HepG2 (cell line): ENCODE data around the gene FRMD3. TPM values are rescaled to one million over a fixed set of nuclear protein-coding genes. Genes with fewer than 3 reads are reported as not detected.

Experiments used
- ARNT ChIP-seq: fragments of 450-650 bp; IDR thresholded peaks from 2 replicates; pipeline ENCODE4 v1.6.1; 2017
- ATAD3A ChIP-seq: sonication (generic); formaldehyde crosslinking; IDR thresholded peaks from 2 replicates; pipeline ENCODE4 v1.4.0; 2020; ENCODE audit warnings: missing genetic modification reagents
- NAIF1 ChIP-seq: sonication (generic); formaldehyde crosslinking; IDR thresholded peaks from 2 replicates; pipeline ENCODE4 v1.5.0; 2020; ENCODE audit warnings: mild to moderate bottlenecking, missing genetic modification reagents, borderline replicate concordance
- THAP9 ChIP-seq: sonication (generic); formaldehyde crosslinking; IDR thresholded peaks from 2 replicates; pipeline ENCODE4; 2020; ENCODE audit warnings: missing genetic modification reagents, mild to moderate bottlenecking, borderline replicate concordance
- ZBTB14 ChIP-seq: sonication (generic); formaldehyde crosslinking; IDR thresholded peaks from 2 replicates; pipeline ENCODE4 v1.4.0; 2020; ENCODE audit warnings: missing genetic modification reagents
- ZNF180 ChIP-seq: sonication (generic); formaldehyde crosslinking; IDR thresholded peaks from 2 replicates; pipeline ENCODE4 v1.4.0; 2020; ENCODE audit warnings: low read depth, missing genetic modification reagents, borderline replicate concordance
- ZNF530 ChIP-seq: sonication (generic); formaldehyde crosslinking; IDR thresholded peaks from 2 replicates; pipeline ENCODE4 v1.5.0; 2020; ENCODE audit warnings: low read depth, mild to moderate bottlenecking, missing genetic modification reagents
- ZNF83 ChIP-seq: sonication (generic); formaldehyde crosslinking; IDR thresholded peaks from 2 replicates; pipeline ENCODE4 v1.4.0; 2020; ENCODE audit warnings: missing genetic modification reagents, mild to moderate bottlenecking, borderline replicate concordance
- polyA plus RNA-seq, 8 experiments: library from polyadenylated mRNA; depleted of rRNA in 3 of 8; stranded (reverse) in 7 of 8; unstranded in 1 of 8; fragments of >200 nt; fragmentation: Illumina TruSeq in 4 of 8; extraction: Trizol in 4 of 8; gene quantifications; 2 replicates each; pipeline versions ENCODE4 v1.2.1 to v1.2.3, GENCODE V29; 2011 to 2016; ENCODE audit warnings: low read depth in 4 of 8, missing spikeins in 1 of 8, mixed read lengths in 1 of 8; ENCODE audit not compliant: insufficient read depth in 1 of 8
- total RNA-seq, 5 experiments: library from RNA; depleted of rRNA; stranded (reverse); fragments of >200 nt; fragmentation: Illumina TruSeq; extraction: Trizol; gene quantifications; 2 replicates each; pipeline ENCODE4 v1.2.3, GENCODE V29; 2016; ENCODE audit warnings: low read depth in 1 of 5
- TF ChIP-seq, protein P1 (sequence below): sonication (generic); formaldehyde crosslinking; IDR thresholded peaks from 2 replicates; pipeline ENCODE4 v1.4.0; 2020; ENCODE audit warnings: missing genetic modification reagents, mild to moderate bottlenecking, borderline replicate concordance

FRMD3 gene
- total and polyA plus RNA-seq, 2 of the 13 experiments (the other 11 are each of a cell fraction or from before 2014, with no cell fraction given) = 3.2 to 7.7 TPM

- no peak for TF ChIP-seq ZBTB14 (CRISPR knock-in tag)
- TF ChIP-seq ARNT = no peak
- TF ChIP-seq, protein P1, sequence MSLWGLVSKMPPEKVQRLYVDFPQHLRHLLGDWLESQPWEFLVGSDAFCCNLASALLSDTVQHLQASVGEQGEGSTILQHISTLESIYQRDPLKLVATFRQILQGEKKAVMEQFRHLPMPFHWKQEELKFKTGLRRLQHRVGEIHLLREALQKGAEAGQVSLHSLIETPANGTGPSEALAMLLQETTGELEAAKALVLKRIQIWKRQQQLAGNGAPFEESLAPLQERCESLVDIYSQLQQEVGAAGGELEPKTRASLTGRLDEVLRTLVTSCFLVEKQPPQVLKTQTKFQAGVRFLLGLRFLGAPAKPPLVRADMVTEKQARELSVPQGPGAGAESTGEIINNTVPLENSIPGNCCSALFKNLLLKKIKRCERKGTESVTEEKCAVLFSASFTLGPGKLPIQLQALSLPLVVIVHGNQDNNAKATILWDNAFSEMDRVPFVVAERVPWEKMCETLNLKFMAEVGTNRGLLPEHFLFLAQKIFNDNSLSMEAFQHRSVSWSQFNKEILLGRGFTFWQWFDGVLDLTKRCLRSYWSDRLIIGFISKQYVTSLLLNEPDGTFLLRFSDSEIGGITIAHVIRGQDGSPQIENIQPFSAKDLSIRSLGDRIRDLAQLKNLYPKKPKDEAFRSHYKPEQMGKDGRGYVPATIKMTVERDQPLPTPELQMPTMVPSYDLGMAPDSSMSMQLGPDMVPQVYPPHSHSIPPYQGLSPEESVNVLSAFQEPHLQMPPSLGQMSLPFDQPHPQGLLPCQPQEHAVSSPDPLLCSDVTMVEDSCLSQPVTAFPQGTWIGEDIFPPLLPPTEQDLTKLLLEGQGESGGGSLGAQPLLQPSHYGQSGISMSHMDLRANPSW (CRISPR knock-in tag) = no peak
- no peak for TF ChIP-seq ATAD3A (CRISPR knock-in tag)
- no peak for TF ChIP-seq ZNF83 (CRISPR knock-in tag)
- TF ChIP-seq THAP9 = no peak
- no peak for TF ChIP-seq NAIF1 (CRISPR knock-in tag)
- no peak for TF ChIP-seq ZNF180 (CRISPR knock-in tag)
- TF ChIP-seq ZNF530 (CRISPR knock-in tag) = no peak
Measured at GRCh38 chr9:83420486-83420885, 117.7 kb downstream of the FRMD3 start (continued).
